Measurements from ENCODE around the gene DNTT.

The DNTT gene

GRCh38 chr10:96387161-96387560, 82.9 kb downstream of the DNTT start:
- no peak for DNase-seq

- DNase-seq: no peak
Measured at GRCh38 chr10:96387601-96388000, 83.4 kb downstream of the DNTT start.

Measured in NCI-H69 (cell line).